Stimulated activated CD8-positive, alpha-beta memory T cell treated with anti-CD3 and anti-CD28 coated beads, Interleukin-12 subunit alpha, Interleukin-12 subunit beta, amount 100 ng/mL, for 4 hours (primary cell): ENCODE measurements around the gene HSF5.

Experiments
- DNase-seq: peaks from one replicate; pipeline ENCODE4 v3.0.0-alpha.2; 2020; ENCODE audit warnings: low read depth

HSF5 gene

GRCh38 chr17:58487589-58488427 lies at the start of gene HSF5:
TSS of gene HSF5 (minus strand) at chr17:58488408. CDS start at chr17:58488274, 134 bp downstream.
- DNase-seq: peak; percentile 59

- DNase-seq: no peak
These were observed 49.1 kb upstream of the HSF5 start for GRCh38 chr17:58537266-58537665.

GRCh38 chr17:58536542-58536941 lies 48.3 kb upstream of the HSF5 start:
- DNase-seq: no peak

GRCh38 chr17:58535431-58535830 lies 47.2 kb upstream of the HSF5 start:
- DNase-seq: no peak

GRCh38 chr17:58534901-58535421 lies 46.8 kb upstream of the HSF5 start:
- no peak for DNase-seq

- DNase-seq: no peak
These were observed 46.1 kb upstream of the HSF5 start for GRCh38 chr17:58534331-58534730.

- no peak for DNase-seq
These were observed 45.5 kb upstream of the HSF5 start for GRCh38 chr17:58533616-58534188.

- DNase-seq: no peak
These were observed 44.3 kb upstream of the HSF5 start for GRCh38 chr17:58532555-58532951.

GRCh38 chr17:58531661-58532554 lies 43.7 kb upstream of the HSF5 start:
- DNase-seq: peak; percentile 48

GRCh38 chr17:58531122-58531521 lies 42.9 kb upstream of the HSF5 start:
- no peak for DNase-seq

- no peak for DNase-seq
These were observed 42.4 kb upstream of the HSF5 start for GRCh38 chr17:58530655-58531054.

GRCh38 chr17:58529275-58529674 lies 41.1 kb upstream of the HSF5 start:
- no peak for DNase-seq

- DNase-seq: no peak
These were observed 40.2 kb upstream of the HSF5 start for GRCh38 chr17:58528443-58528842.

- no peak for DNase-seq
These were observed 39.7 kb upstream of the HSF5 start for GRCh38 chr17:58527949-58528348.

GRCh38 chr17:58527306-58527705 lies 39.1 kb upstream of the HSF5 start:
- DNase-seq: no peak

- DNase-seq: no peak
These were observed 37.0 kb upstream of the HSF5 start for GRCh38 chr17:58525239-58525638.

GRCh38 chr17:58521680-58522079 lies 33.5 kb upstream of the HSF5 start:
- no peak for DNase-seq

- DNase-seq: no peak
These were observed 32.7 kb upstream of the HSF5 start for GRCh38 chr17:58520843-58521430.

GRCh38 chr17:58517928-58518609 lies 29.9 kb upstream of the HSF5 start:
- peak; percentile 98 for DNase-seq

GRCh38 chr17:58517378-58517927 lies 29.2 kb upstream of the HSF5 start:
- no peak for DNase-seq
